ENCODE measurements around the gene COL19A1. TPM values are rescaled to one million over a fixed set of nuclear protein-coding genes. Genes with fewer than 3 reads are reported as not detected.

COL19A1 gene
- total and polyA plus RNA-seq, 9 of the 15 experiments (the other 6 are each of a cell fraction or from before 2014, with no cell fraction given), result not detected

DNA sequence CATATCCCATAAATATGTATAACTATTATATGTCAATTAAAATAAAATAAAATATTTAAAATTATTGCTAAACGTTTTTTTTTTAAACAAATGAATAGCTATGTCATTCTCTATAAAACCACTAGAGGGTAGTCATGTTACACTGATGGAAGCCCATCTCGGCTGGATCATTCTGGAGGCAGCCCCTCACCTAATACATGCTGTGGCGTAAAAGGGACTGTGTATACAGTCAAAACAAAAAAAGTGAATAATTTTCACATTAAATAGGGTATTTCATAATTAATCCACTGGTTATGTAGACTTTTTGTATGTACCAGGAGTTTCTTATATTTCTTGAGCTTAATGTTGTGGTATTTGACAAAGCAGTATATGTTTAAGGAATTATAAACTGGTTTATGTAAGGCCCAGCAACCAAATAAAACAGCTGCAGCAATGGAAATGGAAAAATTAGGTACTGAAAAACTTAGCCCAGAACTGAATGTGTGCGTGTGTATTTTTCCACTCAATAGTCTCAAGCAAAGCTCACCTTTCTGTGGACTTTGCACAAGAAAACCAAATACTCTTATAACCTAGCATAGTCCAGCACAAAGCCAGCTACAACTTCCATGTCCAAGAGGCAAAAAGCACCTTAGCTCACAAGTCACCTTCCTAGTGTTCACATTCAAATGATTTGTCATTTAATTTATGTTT lies 354.8 kb downstream of the COL19A1 start (continued):
- TF ChIP-seq REST (IDR thresholded peaks at IDR 0.05; ENCODE audit: borderline replicate concordance) (peak; percentile 53; the same call in 1 of the 2 replicates), REST (CRISPR knock-in tag; IDR thresholded peaks at IDR 0.05; ENCODE audit: low read depth) (no peak), SMC3 (conservative IDR thresholded peaks at IDR 0.05; ENCODE audit: insufficient read depth, low read depth, low read length) (peak; percentile 38; the same call in 1 of the 2 replicates), CEBPG (CRISPR knock-in tag; IDR thresholded peaks at IDR 0.05) (no peak), CEBPG (tag; conservative IDR thresholded peaks at IDR 0.05 in 1 of 2, IDR thresholded peaks at IDR 0.05 in 1 of 2) (peak in 1 of 2 experiments; percentile 24; a peak in 2 of 4 replicates), ZC3H4 (CRISPR knock-in tag; IDR thresholded peaks at IDR 0.05; ENCODE audit: borderline replicate concordance) (no peak), MYNN (IDR thresholded peaks at IDR 0.05) (no peak), MYNN (CRISPR knock-in tag; IDR thresholded peaks at IDR 0.05) (no peak), TAL1 (IDR thresholded peaks at IDR 0.05) (no peak), ZC3H8 (IDR thresholded peaks at IDR 0.05) (no peak), CREM (IDR thresholded peaks at IDR 0.05; ENCODE audit: low read depth) (no peak)
